ENCODE measurements around the gene RAB3C.

Gene RAB3C

GRCh38 chr5:58904737-58905136 lies 321.9 kb downstream of the RAB3C start:
- FAIRE-seq (no peak), DNase-seq (ENCODE audit: insufficient read length, low spot score) (no peak)

- no peak for DNase-seq (ENCODE audit: insufficient read length, low spot score)
- no peak for FAIRE-seq
Measured at GRCh38 chr5:58905944-58906343, 323.1 kb downstream of the RAB3C start.

All from HTR-8/SVneo (cell line).